ENCODE measurements around the gene EPB41L5.

Gene EPB41L5

GRCh38 chr2:120104772-120105171, 91.9 kb downstream of the EPB41L5 start:
- no peak overlapping the region for H3K4me3 ChIP-seq (ENCODE audit: low read depth, low read length)
- TF ChIP-seq CTCF (IDR thresholded peaks at IDR 0.05; ENCODE audit: low read depth, low read length) = no peak

GRCh38 chr2:120105360-120105759, 92.5 kb downstream of the EPB41L5 start:
- TF ChIP-seq CTCF (IDR thresholded peaks at IDR 0.05; ENCODE audit: low read depth, low read length) = no peak
- no peak overlapping the region for H3K4me3 ChIP-seq (ENCODE audit: low read depth, low read length)

GRCh38 chr2:120108049-120108448, 95.2 kb downstream of the EPB41L5 start:
- no peak overlapping the region for H3K4me3 ChIP-seq (ENCODE audit: low read depth, low read length)
- TF ChIP-seq CTCF (IDR thresholded peaks at IDR 0.05; ENCODE audit: low read depth, low read length) = no peak

GRCh38 chr2:120108749-120109148, 95.9 kb downstream of the EPB41L5 start:
- no peak overlapping the region for H3K4me3 ChIP-seq (ENCODE audit: low read depth, low read length)
- no peak for TF ChIP-seq CTCF (IDR thresholded peaks at IDR 0.05; ENCODE audit: low read depth, low read length)

- no peak for TF ChIP-seq CTCF (IDR thresholded peaks at IDR 0.05; ENCODE audit: low read depth, low read length)
- H3K4me3 ChIP-seq (ENCODE audit: low read depth, low read length) = no peak overlapping the region
These were observed 96.5 kb downstream of the EPB41L5 start for GRCh38 chr2:120109186-120110061.

- TF ChIP-seq CTCF (IDR thresholded peaks at IDR 0.05; ENCODE audit: low read depth, low read length) = no peak
- no peak overlapping the region for H3K4me3 ChIP-seq (ENCODE audit: low read depth, low read length)
These were observed 97.1 kb downstream of the EPB41L5 start for GRCh38 chr2:120110062-120110362.

- no peak overlapping the region for H3K4me3 ChIP-seq (ENCODE audit: low read depth, low read length)
- TF ChIP-seq CTCF (IDR thresholded peaks at IDR 0.05; ENCODE audit: low read depth, low read length) = no peak
These were observed 97.6 kb downstream of the EPB41L5 start for GRCh38 chr2:120110507-120110906.

Measured in WI38 (cell line).